Natural killer cell (primary cell): ENCODE measurements around the gene POU2F2. TPM values are rescaled to one million over a fixed set of nuclear protein-coding genes. Genes with fewer than 3 reads are reported as not detected.

Experiments used
- ATAC-seq, 3 donors: fragments of 150-1000 bp in 2 of 3; fragments of 200-7000 bp in 1 of 3; cut with Tn5 transposase; 1 replicate in 1 of 3; 2 replicates in 2 of 3; pipeline ENCODE4 v1.10.0; 2021; ENCODE audit warnings: mild to moderate bottlenecking in 2 of 3, moderate library complexity in 2 of 3
- DNase-seq, 2 donors: peaks; one replicate each; pipeline versions ENCODE4 v3.0.0 to v3.0.0-alpha.2; 2013 to 2021; ENCODE audit warnings: mixed read lengths in 1 of 2
- H3K27ac ChIP-seq: one replicate; pipeline ENCODE4 v1.5.1; 2013; ENCODE audit warnings: mild to moderate bottlenecking, low read length
- H3K27me3 ChIP-seq: one replicate; pipeline ENCODE4 v1.6.1; 2013; ENCODE audit warnings: low read length; ENCODE audit not compliant: control insufficient read depth, insufficient read depth
- H3K36me3 ChIP-seq: one replicate; pipeline ENCODE4 v1.6.1; 2013; ENCODE audit warnings: low read length; ENCODE audit not compliant: control insufficient read depth, insufficient read depth
- H3K4me1 ChIP-seq: one replicate; pipeline ENCODE4 v1.6.1; 2013; ENCODE audit warnings: low read length; ENCODE audit not compliant: control insufficient read depth, insufficient read depth
- H3K4me3 ChIP-seq: one replicate; pipeline ENCODE4 v1.5.1; 2013; ENCODE audit warnings: low read length
- H3K9me3 ChIP-seq: one replicate; pipeline ENCODE4 v1.6.1; 2013; ENCODE audit warnings: low read length; ENCODE audit not compliant: control insufficient read depth, insufficient read depth
- H3K27ac Mint-ChIP-seq, 2 donors: one replicate each; pipeline ENCODE4 v1.8.0; 2022; ENCODE audit warnings: mild to moderate bottlenecking in 2 of 2, mixed read lengths in 2 of 2, moderate library complexity in 1 of 2
- H3K27me3 Mint-ChIP-seq, 2 donors: one replicate each; pipeline ENCODE4 v1.8.0; 2022; ENCODE audit warnings: low read depth in 2 of 2, mixed read lengths in 2 of 2
- H3K36me3 Mint-ChIP-seq: one replicate; pipeline ENCODE4 v1.8.0; 2022; ENCODE audit warnings: mixed read lengths
- H3K4me1 Mint-ChIP-seq, 2 donors: one replicate each; pipeline ENCODE4 v1.8.0; 2022; ENCODE audit warnings: mixed read lengths in 2 of 2
- H3K4me3 Mint-ChIP-seq: one replicate; pipeline ENCODE4 v1.8.0; 2022; ENCODE audit warnings: mild to moderate bottlenecking, moderate library complexity, mixed read lengths
- H3K9me3 Mint-ChIP-seq, 2 donors: one replicate each; pipeline ENCODE4 v1.8.0; 2022; ENCODE audit warnings: mixed read lengths in 2 of 2
- WGBS: methylation state at CpG from one replicate; pipeline ENCODE4 v1.1.7; 2013; ENCODE audit warnings: missing lambda C conversion rate; ENCODE audit not compliant: insufficient coverage; 5-methylcytosine and 5-hydroxymethylcytosine counted together
- intact Hi-C: fragments of 100-400 bp; cut with micrococcal nuclease; formaldehyde crosslinking; loops from one replicate; pipeline ENCODE4 v1.14.2; 2022
- total RNA-seq, 4 donors: library from RNA; stranded (reverse); fragments of 120-200 nt in 1 of 4; gene quantifications; one replicate each; pipeline versions ENCODE4 v1.2.3 to v1.2.4, GENCODE V29; 2013 to 2022
- TF ChIP-seq, protein P1 (sequence below): fragments of 200-600 bp; IDR thresholded peaks from one replicate; pipeline ENCODE4 v1.8.0; 2022; ENCODE audit warnings: antibody characterized with exemption

Gene POU2F2
- total RNA-seq, 3 donors from 2014 or later (not counting 1 experiment from before 2014, with no cell fraction given) = 27.3 to 40.8 (median 29.3) TPM

DNA sequence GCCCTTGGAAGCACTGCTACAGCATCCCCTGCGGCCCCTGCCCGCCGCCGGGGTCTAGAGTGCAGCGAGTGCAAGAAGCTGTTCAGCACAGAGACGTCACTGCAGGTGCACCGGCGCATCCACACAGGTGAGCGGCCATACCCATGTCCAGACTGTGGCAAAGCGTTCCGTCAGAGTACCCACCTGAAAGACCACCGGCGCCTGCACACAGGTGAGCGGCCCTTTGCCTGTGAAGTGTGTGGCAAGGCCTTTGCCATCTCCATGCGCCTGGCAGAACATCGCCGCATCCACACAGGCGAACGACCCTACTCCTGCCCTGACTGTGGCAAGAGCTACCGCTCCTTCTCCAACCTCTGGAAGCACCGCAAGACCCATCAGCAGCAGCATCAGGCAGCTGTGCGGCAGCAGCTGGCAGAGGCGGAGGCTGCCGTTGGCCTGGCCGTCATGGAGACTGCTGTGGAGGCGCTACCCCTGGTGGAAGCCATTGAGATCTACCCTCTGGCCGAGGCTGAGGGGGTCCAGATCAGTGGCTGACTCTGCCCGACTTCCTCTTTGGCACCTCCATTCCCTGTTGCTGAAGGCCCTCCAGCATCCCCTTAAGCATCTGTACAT lies 51.4 kb downstream of the POU2F2 start:
- peaks cover 9% of the 10 kb centered on the region for H3K4me1 ChIP-seq
- peaks cover 35 to 40% of the 10 kb centered on the region in 2 donors for H3K4me1 Mint-ChIP-seq
- no peaks in the 10 kb centered on the region for H3K27me3 Mint-ChIP-seq
- H3K27ac ChIP-seq = no peak overlapping the region
- no peak overlapping the region for H3K27ac Mint-ChIP-seq
- ATAC-seq = no peak
- no peaks in the 10 kb centered on the region for H3K36me3 Mint-ChIP-seq
- DNase-seq = no peak
- H3K9me3 Mint-ChIP-seq = no peaks in the 10 kb centered on the region
- 96% methylated on average over 28 of the region's 28 CpGs for WGBS
- TF ChIP-seq, protein P1, sequence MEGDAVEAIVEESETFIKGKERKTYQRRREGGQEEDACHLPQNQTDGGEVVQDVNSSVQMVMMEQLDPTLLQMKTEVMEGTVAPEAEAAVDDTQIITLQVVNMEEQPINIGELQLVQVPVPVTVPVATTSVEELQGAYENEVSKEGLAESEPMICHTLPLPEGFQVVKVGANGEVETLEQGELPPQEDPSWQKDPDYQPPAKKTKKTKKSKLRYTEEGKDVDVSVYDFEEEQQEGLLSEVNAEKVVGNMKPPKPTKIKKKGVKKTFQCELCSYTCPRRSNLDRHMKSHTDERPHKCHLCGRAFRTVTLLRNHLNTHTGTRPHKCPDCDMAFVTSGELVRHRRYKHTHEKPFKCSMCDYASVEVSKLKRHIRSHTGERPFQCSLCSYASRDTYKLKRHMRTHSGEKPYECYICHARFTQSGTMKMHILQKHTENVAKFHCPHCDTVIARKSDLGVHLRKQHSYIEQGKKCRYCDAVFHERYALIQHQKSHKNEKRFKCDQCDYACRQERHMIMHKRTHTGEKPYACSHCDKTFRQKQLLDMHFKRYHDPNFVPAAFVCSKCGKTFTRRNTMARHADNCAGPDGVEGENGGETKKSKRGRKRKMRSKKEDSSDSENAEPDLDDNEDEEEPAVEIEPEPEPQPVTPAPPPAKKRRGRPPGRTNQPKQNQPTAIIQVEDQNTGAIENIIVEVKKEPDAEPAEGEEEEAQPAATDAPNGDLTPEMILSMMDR = no peak
- no peak overlapping the region for H3K4me3 ChIP-seq
- intact Hi-C loops = no loop called here
- H3K4me3 Mint-ChIP-seq = no peak overlapping the region
- H3K9me3 ChIP-seq = no peaks in the 10 kb centered on the region
- H3K27me3 ChIP-seq = no peaks in the 10 kb centered on the region
- peaks cover 38% of the 10 kb centered on the region for H3K36me3 ChIP-seq

DNA sequence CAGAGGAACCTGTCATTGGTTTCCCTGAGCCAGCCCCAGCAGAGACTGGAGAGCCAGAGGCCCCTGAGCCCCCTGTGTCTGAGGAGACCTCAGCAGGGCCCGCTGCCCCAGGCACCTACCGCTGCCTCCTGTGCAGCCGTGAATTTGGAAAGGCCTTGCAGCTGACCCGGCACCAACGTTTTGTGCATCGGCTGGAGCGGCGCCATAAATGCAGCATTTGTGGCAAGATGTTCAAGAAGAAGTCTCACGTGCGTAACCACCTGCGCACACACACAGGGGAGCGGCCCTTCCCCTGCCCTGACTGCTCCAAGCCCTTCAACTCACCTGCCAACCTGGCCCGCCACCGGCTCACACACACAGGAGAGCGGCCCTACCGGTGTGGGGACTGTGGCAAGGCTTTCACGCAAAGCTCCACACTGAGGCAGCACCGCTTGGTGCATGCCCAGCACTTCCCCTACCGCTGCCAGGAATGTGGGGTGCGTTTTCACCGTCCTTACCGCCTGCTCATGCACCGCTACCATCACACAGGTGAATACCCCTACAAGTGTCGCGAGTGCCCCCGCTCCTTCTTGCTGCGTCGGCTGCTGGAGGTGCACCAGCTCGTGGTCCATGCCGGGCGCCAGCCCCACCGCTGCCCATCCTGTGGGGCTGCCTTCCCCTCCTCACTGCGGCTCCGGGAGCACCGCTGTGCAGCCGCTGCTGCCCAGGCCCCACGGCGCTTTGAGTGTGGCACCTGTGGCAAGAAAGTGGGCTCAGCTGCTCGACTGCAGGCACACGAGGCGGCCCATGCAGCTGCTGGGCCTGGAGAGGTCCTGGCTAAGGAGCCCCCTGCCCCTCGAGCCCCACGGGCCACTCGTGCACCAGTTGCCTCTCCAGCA lies 52.1 kb downstream of the POU2F2 start:
- Histone ChIP-seq H3K27ac (no peak overlapping the region), H3K36me3 (peaks cover 38% of the 10 kb centered on the region), H3K9me3 (no peaks in the 10 kb centered on the region), H3K4me3 (no peak overlapping the region), H3K27me3 (no peaks in the 10 kb centered on the region), H3K4me1 (peaks cover 12% of the 10 kb centered on the region)
- H3K4me3 Mint-ChIP-seq = no peak overlapping the region
- DNase-seq (no peak), ATAC-seq (no peak)
- no peaks in the 10 kb centered on the region for H3K9me3 Mint-ChIP-seq
- intact Hi-C loops = no loop called here
- no peaks in the 10 kb centered on the region for H3K27me3 Mint-ChIP-seq
- TF ChIP-seq, protein P1 = no peak
- no peak overlapping the region for H3K27ac Mint-ChIP-seq
- H3K4me1 Mint-ChIP-seq = peaks cover 43 to 44% of the 10 kb centered on the region in 2 donors
- 97% methylated on average over 44 of the region's 44 CpGs for WGBS
- H3K36me3 Mint-ChIP-seq = no peaks in the 10 kb centered on the region

DNA sequence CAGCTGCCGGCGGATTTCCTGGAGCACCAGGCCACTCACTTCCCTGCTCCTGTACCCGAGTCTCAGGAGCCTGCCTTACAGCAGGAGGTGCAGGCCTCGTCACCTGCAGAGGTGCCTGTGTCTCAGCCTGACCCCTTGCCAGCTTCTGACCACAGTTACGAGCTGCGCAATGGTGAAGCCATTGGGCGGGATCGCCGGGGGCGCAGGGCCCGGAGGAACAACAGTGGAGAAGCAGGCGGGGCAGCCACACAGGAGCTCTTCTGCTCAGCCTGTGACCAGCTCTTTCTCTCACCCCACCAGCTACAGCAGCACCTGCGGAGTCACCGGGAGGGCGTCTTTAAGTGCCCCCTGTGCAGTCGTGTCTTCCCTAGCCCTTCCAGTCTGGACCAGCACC lies 53.0 kb downstream of the POU2F2 start:
- DNase-seq (no peak), ATAC-seq (no peak)
- Histone ChIP-seq H3K27ac (no peak overlapping the region), H3K36me3 (peaks cover 38% of the 10 kb centered on the region), H3K27me3 (no peaks in the 10 kb centered on the region), H3K9me3 (no peaks in the 10 kb centered on the region), H3K4me1 (peaks cover 17% of the 10 kb centered on the region), H3K4me3 (no peak overlapping the region)
- TF ChIP-seq, protein P1 = no peak
- H3K36me3 Mint-ChIP-seq = no peaks in the 10 kb centered on the region
- no peaks in the 10 kb centered on the region for H3K27me3 Mint-ChIP-seq
- H3K27ac Mint-ChIP-seq = no peak overlapping the region
- H3K4me1 Mint-ChIP-seq = peaks cover 44 to 48% of the 10 kb centered on the region in 2 donors
- H3K4me3 Mint-ChIP-seq = no peak overlapping the region
- intact Hi-C loops = no loop called here
- 90% methylated on average over 16 of the region's 16 CpGs for WGBS
- no peaks in the 10 kb centered on the region for H3K9me3 Mint-ChIP-seq
